ENCODE measurements around the gene ABO.
A peak's percentile ranks its signal among the peaks of the same experiment; 100 is the strongest.
"Not testable (repeated sequence)": the region's sequence is repeated elsewhere in the genome, so short reads cannot be mapped to it uniquely, and the experiment has no call there.

ABO gene

GRCh38 chr9:133290751-133291302 lies 15.8 kb upstream of the ABO start:
- no peak for DNase-seq (ENCODE audit: low spot score)

GRCh38 chr9:133286523-133286922 lies 11.5 kb upstream of the ABO start:
- no peak for DNase-seq (ENCODE audit: low spot score)

- no peak for DNase-seq (ENCODE audit: low spot score)
These were observed 10.3 kb upstream of the ABO start for GRCh38 chr9:133285252-133285775.

GRCh38 chr9:133284362-133284761 lies 9.4 kb upstream of the ABO start:
- DNase-seq (ENCODE audit: low spot score): no peak

- not testable (repeated sequence) for DNase-seq (ENCODE audit: low spot score)
These were observed 8.4 kb upstream of the ABO start for GRCh38 chr9:133283255-133284032.

GRCh38 chr9:133282464-133283238 lies 7.7 kb upstream of the ABO start:
- DNase-seq (ENCODE audit: low spot score): no peak

- DNase-seq (ENCODE audit: low spot score): no peak
These were observed 5.4 kb upstream of the ABO start for GRCh38 chr9:133280392-133280791.

- DNase-seq (ENCODE audit: low spot score): no peak
These were observed 3.4 kb upstream of the ABO start for GRCh38 chr9:133278161-133279114.

GRCh38 chr9:133277467-133277866 lies 2.5 kb upstream of the ABO start:
- no peak for DNase-seq (ENCODE audit: low spot score)

GRCh38 chr9:133276923-133277322 lies 1.9 kb upstream of the ABO start:
- DNase-seq (ENCODE audit: low spot score): no peak

GRCh38 chr9:133276001-133276884 lies 1.2 kb upstream of the ABO start:
- DNase-seq (ENCODE audit: low spot score): peak; percentile 37

- no peak for DNase-seq (ENCODE audit: low spot score)
These were observed 531 bp downstream of the ABO start for GRCh38 chr9:133274236-133275104.

GRCh38 chr9:133273819-133274218 lies 1.2 kb downstream of the ABO start:
- no peak for DNase-seq (ENCODE audit: low spot score)

GRCh38 chr9:133273098-133273497 lies 1.9 kb downstream of the ABO start:
- no peak for DNase-seq (ENCODE audit: low spot score)

- DNase-seq (ENCODE audit: low spot score): no peak
These were observed 5.3 kb downstream of the ABO start for GRCh38 chr9:133269537-133270362.

- not testable (repeated sequence) for DNase-seq (ENCODE audit: low spot score)
These were observed 5.9 kb downstream of the ABO start for GRCh38 chr9:133269136-133269535.

GRCh38 chr9:133268335-133269056 lies 6.5 kb downstream of the ABO start:
- no peak for DNase-seq (ENCODE audit: low spot score)

GRCh38 chr9:133264235-133264764 lies 10.7 kb downstream of the ABO start:
- DNase-seq (ENCODE audit: low spot score): no peak
